DND-41 (cell line): ENCODE measurements around the gene OR5L1.

ENCODE experiments used
- ATAC-seq: fragments of 200-7000 bp; cut with Tn5 transposase; 3 replicates; pipeline ENCODE4 v1.9.1; 2021; ENCODE audit warnings: low read depth; ENCODE audit not compliant: insufficient read depth
- DNase-seq: peaks from one replicate; pipeline ENCODE4 v3.0.0-alpha.2; 2020
- H2AFZ ChIP-seq: 2 replicates; pipeline ENCODE4 v1.6.0; 2012; ENCODE audit warnings: low read depth, low read length
- H3K27ac ChIP-seq: 2 replicates; pipeline ENCODE4 v1.5.1; 2012; ENCODE audit warnings: low read length, inconsistent platforms
- H3K27me3 ChIP-seq: fragments of 200-600 bp; sonication (generic); 2 replicates; pipeline ENCODE4 v1.6.0; 2012; ENCODE audit warnings: low read length, mild to moderate bottlenecking, inconsistent platforms; ENCODE audit not compliant: insufficient read depth, poor library complexity
- H3K36me3 ChIP-seq: 2 replicates; pipeline ENCODE4 v1.5.1; 2012; ENCODE audit warnings: low read length, inconsistent platforms; ENCODE audit not compliant: insufficient read depth
- H3K4me1 ChIP-seq: 2 replicates; pipeline ENCODE4 v1.5.1; 2012; ENCODE audit warnings: mild to moderate bottlenecking, low read length; ENCODE audit not compliant: insufficient read depth
- H3K4me2 ChIP-seq: 2 replicates; pipeline ENCODE4 v1.6.0; 2012; ENCODE audit warnings: mild to moderate bottlenecking, moderate library complexity, low read length, inconsistent platforms; ENCODE audit not compliant: insufficient read depth
- H3K4me3 ChIP-seq, 2 experiments: fragments of 200-600 bp in 1 of 2; shearing (Covaris generic) in 1 of 2; 2 replicates each; pipeline ENCODE4 v1.5.1; 2012 to 2016; ENCODE audit warnings: inconsistent platforms in 2 of 2, low read length in 2 of 2, mild to moderate bottlenecking in 2 of 2, low read depth in 1 of 2, moderate library complexity in 1 of 2
- H3K79me2 ChIP-seq: 2 replicates; pipeline ENCODE4 v1.6.0; 2012; ENCODE audit warnings: low read length, inconsistent platforms; ENCODE audit not compliant: insufficient read depth
- H3K9ac ChIP-seq: 2 replicates; pipeline ENCODE4 v1.6.0; 2012; ENCODE audit warnings: low read depth, mild to moderate bottlenecking, inconsistent platforms, low read length, moderate library complexity
- H3K9me3 ChIP-seq: 2 replicates; pipeline ENCODE4 v1.5.1; 2012; ENCODE audit warnings: low read length, moderate library complexity, mild to moderate bottlenecking, inconsistent platforms; ENCODE audit not compliant: insufficient read depth, severe bottlenecking
- H4K20me1 ChIP-seq: 2 replicates; pipeline ENCODE4 v1.6.0; 2012; ENCODE audit warnings: low read length; ENCODE audit not compliant: insufficient read depth
- CTCF ChIP-seq: IDR thresholded peaks from 2 replicates; pipeline ENCODE4 v1.5.1; 2012; ENCODE audit warnings: borderline replicate concordance, low read length, moderate library complexity, mild to moderate bottlenecking; ENCODE audit not compliant: poor library complexity, severe bottlenecking; ENCODE audit errors: extremely low read depth
- EZH2 ChIP-seq: IDR thresholded peaks from 3 replicates; pipeline ENCODE4 v1.6.1; 2012; ENCODE audit warnings: borderline replicate concordance, low read depth, mild to moderate bottlenecking, moderate library complexity, low read length, inconsistent platforms; ENCODE audit not compliant: severe bottlenecking

The OR5L1 gene

DNA sequence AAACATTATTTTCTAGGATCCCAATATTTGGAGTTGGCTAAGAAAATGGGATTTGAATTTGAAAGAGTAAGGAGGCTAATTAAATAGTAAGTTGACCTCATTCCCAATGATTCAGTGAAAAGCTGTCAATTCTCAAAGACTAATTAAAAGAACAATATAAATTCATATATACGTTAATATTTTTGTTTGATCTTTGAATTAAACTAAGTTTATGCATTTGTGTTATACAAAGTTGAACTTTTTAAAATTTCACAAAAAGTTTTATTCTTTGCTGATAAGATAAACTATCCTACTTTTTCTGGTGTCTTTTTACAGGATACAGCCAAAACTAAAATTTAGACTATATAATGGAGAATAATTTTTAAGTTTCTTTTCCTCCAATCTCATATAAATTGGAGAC is at the start of gene OR5L1:
Gene OR5L1, plus strand, starts transcription at position 301 of the 400 bp plus-strand sequence. CDS start 100 bp downstream, outside the sequence.
- Histone ChIP-seq H3K9me3 (peaks cover 1% of the 10 kb centered on the region), H3K27me3 (no peaks in the 10 kb centered on the region)

DNA sequence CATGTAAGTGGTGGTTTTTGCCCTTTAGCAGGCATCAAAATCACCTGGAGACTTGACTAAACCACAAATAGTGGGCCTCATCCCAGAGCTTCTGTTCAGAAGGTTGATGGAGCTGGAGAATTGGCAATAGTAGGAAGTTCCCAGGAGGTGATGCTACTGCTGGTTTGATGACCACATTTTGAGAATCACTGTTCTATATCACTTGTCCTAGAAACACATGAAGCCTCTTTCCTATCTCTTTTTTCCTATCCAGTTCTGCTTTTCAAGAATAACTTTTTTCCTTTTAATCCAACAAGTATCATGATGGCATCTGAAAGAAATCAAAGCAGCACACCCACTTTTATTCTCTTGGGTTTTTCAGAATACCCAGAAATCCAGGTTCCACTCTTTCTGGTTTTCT is 38.0 kb upstream of the OR5L1 start, which contains the start of gene OR5D13:
Gene OR5D13, plus strand, starts transcription at position 301 of the 400 bp plus-strand sequence. Its CDS starts 0 bp downstream, at position 301.
- TF ChIP-seq CTCF (no peak), EZH2 (no peak)
- Histone ChIP-seq H3K27ac (no peak within 1 kb of the TSS), H3K4me2 (no peak within 1 kb of the TSS), H3K79me2 (no peaks in the 10 kb centered on the region), H2AFZ (no peak within 1 kb of the TSS), H3K9me3 (no peaks in the 10 kb centered on the region), H3K4me3 (no peak within 1 kb of the TSS), H3K27me3 (no peaks in the 10 kb centered on the region), H3K9ac (no peak within 1 kb of the TSS), H3K36me3 (no peaks in the 10 kb centered on the region), H4K20me1 (no peaks in the 10 kb centered on the region), H3K4me1 (no peaks in the 10 kb centered on the region)
- no peak for ATAC-seq
- no peak for DNase-seq

More for the DNA sequence above, at the start of gene OR5L1:
- H3K9ac ChIP-seq, result no peak within 1 kb of the TSS
- H3K36me3 ChIP-seq, result no peaks in the 10 kb centered on the region
- no peak for ATAC-seq
- no peak within 1 kb of the TSS for H3K4me2 ChIP-seq
- no peaks in the 10 kb centered on the region for H3K79me2 ChIP-seq
- H3K4me3 ChIP-seq, result no peak within 1 kb of the TSS
- no peak within 1 kb of the TSS for H2AFZ ChIP-seq
- TF ChIP-seq CTCF, result no peak
- no peak for TF ChIP-seq EZH2
- H3K27ac ChIP-seq, result no peak within 1 kb of the TSS
- no peaks in the 10 kb centered on the region for H4K20me1 ChIP-seq
- DNase-seq, result no peak
- no peaks in the 10 kb centered on the region for H3K4me1 ChIP-seq

DNA sequence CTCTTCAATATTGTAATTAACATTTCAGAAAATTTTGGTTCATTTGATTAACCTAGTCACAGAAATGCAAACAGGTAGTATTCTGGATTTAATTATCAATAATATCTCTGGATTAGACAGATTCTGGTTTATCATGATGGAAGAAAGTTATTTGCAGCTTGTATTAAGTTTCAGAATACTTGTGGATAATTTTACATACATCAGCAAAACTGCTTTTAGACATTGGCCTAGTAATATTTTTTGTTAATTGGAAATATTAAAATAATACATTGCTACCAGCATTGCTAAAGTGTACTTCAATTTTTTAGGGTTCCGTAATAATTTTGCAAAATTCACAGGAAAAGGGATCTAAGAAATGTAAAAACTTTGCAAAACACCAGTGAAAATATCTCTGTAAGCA is 19.6 kb upstream of the OR5L1 start:
- TF ChIP-seq EZH2 (no peak), CTCF (no peak)
- no peaks in the 10 kb centered on the region for H4K20me1 ChIP-seq
- ATAC-seq (no peak), DNase-seq (no peak)
- H3K36me3 ChIP-seq, result no peaks in the 10 kb centered on the region
- no peaks in the 10 kb centered on the region for H3K27me3 ChIP-seq
- no peaks in the 10 kb centered on the region for H3K9me3 ChIP-seq
- H3K4me1 ChIP-seq, result no peaks in the 10 kb centered on the region
- no peak overlapping the region for H3K4me3 ChIP-seq
- H2AFZ ChIP-seq, result no peak overlapping the region
- H3K9ac ChIP-seq, result no peak overlapping the region
- H3K4me2 ChIP-seq, result no peak overlapping the region
- H3K79me2 ChIP-seq, result no peaks in the 10 kb centered on the region
- H3K27ac ChIP-seq, result no peak overlapping the region

- ATAC-seq (no peak), DNase-seq (no peak)
- Histone ChIP-seq H3K79me2 (no peaks in the 10 kb centered on the region), H3K27me3 (no peaks in the 10 kb centered on the region), H3K4me3 (no peak overlapping the region), H2AFZ (no peak overlapping the region), H4K20me1 (no peaks in the 10 kb centered on the region), H3K9me3 (no peaks in the 10 kb centered on the region), H3K9ac (no peak overlapping the region), H3K36me3 (no peaks in the 10 kb centered on the region), H3K27ac (no peak overlapping the region), H3K4me1 (no peaks in the 10 kb centered on the region), H3K4me2 (no peak overlapping the region)
- TF ChIP-seq CTCF (no peak), EZH2 (no peak)
Observed at GRCh38 chr11:55793321-55793720, 17.8 kb upstream of the OR5L1 start.
